SW 1271 (cell line): ENCODE results near the gene TACC2.

Source experiments
- DNase-seq, 2 experiments: peaks; one replicate each; lab custom pipeline; 2025; lab: John Stamatoyannopoulos, UW

TACC2 gene

DNA sequence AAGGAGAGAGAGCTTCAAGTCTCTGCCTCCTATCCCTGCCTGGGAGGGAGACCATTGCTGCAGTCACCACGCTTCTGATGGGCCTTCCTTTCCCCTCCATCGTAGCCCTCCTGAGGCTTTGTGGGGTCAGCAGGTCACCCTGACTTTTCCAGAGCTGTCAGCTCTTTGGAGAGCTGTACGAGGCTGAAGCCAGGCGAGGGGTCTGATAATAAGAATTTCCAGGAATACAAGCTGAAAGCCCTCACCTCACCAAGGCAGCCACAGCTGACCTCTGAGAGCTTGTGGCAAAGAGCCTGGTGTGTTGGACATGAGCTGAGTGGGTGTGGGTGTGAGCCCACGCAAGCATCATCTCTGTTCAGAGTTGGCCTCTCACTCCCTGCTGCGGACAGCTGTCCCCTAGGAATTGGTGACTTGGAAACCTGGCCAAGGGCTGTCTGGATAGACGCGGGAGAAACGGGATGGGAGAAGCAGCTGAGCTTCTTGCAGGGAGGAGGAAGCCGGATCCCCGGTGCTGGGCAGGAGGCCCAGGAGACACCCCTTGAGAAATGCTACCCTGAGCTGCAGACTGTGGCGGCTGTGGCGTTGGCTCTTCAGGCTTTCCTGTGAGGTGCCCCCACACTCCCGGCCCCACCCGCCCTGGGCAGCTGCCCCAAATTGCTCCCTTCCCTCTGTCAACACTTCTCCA lies 160.1 kb downstream of the TACC2 start:
- no peak for DNase-seq

DNA sequence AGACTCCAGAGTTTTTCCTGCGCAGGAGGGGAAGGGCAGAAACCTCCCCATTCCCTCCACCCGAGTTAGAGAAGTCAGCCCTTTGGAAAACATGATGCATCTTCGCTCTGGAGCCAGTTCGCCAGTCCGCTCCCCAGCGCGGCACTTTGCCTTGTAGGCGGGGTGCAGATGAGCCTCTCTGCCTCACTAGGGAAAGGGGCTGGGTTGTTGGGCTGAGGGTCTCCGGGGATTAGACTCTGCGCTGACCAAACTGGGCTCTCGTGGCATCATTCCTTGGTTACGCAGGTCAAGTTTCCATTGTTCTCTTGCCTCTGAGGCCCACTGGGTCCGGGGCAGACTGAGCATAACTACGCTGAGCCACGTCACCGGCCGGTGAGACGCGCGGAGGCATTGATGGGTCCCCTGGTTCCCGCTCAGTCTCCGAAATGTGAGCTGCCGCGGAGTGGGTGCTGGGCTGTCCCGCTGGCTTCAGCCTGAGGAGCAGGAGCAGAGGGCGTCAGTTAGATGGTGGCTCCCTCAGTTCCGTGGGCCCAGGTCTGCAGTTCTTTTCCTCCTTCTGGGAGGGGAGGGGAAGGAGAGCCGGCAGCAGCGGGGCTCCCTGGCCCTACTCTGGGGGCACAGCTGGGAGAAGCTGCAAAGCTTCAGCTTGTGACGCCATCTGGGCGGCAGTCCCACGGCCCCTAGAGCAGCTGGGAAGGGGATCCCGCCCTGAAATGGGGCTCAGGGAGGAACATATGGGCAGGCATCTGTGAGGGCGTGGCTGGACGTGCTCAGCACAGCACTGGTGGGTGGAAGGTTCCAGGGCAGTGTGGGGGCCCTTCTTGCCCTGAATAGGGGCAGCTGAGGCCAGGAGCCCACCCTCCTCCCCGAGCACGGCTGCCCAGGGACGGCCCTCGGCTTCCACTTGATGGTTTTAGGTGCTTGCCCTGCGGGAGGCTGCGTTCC lies 160.9 kb downstream of the TACC2 start:
- DNase-seq = no peak

DNA sequence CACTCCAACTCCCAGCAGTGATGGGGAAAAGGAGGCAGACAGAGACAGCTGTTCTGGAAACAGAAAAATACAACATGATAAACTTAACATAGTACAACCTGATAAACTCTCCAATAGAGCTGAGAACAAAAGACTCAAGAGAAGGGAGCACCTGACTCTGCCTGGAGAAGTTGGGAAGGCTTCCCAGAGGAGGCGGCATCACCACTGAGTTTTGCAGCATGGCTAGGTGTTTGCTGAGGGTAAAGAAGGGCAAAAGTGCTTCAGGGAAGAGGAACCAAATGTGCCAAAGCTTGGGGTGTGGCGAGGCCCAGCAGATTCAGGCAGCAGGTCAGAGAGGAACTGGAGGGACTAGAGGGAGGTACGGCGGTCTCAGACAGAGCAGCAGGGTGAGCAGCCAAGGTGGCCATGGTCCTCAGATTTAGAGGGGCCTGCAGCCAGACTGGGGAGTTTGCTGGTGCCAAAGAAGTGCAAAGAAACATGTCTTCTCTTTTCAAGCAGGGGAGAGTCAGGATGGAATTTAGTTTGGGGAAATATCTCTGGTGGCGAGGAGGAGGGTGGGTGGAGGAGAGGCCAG lies 162.2 kb downstream of the TACC2 start:
- DNase-seq = no peak

DNA sequence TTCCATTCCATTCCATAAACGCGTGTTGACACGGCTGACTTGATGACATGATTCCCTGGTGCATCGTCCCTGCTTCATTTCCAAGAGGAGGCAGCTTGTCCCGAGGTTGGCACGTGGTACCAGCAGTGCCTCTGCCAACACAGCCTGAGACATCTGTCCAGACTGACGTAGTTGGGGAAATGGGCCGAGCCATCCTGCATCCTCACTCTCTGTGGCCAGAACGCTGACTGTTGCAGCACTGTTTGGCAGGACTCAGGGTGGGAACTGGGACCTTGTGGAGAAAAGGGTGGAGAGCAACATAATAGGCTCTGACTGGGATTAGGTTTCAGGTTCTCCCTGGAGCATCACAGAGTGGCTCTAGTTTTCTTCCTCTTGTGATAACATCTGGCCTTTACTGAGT lies 163.6 kb downstream of the TACC2 start:
- DNase-seq = no peak

DNA sequence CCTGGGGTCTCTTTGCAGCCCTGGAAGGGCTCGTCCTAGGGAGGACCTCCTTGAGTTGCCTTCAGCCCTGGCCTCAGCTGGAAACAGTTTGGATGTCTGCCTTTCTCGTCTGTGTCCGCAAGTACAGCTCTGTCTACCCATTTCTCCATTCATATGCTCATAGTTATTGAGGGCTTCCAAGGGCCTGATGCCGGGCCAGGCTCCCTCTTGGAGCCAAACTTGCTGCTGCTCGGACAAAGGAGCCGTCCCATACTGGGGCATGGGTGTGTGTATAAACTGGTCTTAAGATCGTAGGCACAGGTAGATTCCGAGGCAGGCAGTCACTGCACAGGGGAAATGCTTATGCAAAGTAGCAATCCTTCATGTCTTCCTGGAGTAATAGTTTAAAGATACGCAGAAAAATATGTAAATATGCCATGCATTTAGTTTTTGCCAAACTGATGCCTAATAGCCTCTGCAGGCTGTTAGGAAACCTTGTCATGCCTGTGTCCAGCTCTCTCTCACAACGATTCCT lies 165.1 kb downstream of the TACC2 start:
- DNase-seq = no peak

DNA sequence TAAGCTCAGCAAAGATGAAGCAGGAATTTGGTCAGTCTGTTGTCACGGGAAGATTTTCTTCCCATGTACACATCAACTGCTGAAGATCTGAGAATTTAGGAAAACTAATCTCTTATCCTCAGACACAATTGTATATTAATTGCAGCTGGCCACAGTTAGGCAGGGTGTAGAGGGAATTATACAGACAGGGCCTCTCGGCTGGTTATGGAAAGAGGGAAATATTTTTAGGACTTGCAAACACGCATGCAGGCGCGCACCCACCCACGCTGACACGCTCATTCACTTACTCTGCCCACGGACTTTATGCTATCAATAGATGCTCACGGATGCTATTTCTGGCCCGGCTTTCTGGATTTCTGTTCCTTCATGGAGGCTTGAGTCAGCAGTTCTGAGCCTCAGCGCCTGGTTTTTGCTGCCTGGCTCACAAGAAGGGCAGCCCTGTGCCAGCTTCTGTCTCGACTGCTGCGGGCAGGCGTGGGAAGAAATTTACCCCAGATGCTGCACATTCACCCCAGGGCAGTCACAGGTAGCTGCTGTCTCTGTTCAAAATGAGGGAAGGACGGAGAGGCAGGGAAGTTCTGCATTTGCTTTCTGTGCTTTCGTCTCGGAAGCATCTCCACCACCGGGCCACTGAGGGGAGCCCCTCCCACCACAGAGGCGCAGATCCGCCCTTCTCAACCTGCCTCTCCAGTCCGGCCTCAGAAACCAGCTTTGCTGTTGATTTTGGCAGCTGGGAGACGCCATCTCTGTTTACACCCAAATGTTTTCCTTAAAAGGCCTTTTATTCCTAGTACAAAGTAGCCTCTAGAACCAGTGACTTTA lies 165.8 kb downstream of the TACC2 start:
- DNase-seq = no peak

DNA sequence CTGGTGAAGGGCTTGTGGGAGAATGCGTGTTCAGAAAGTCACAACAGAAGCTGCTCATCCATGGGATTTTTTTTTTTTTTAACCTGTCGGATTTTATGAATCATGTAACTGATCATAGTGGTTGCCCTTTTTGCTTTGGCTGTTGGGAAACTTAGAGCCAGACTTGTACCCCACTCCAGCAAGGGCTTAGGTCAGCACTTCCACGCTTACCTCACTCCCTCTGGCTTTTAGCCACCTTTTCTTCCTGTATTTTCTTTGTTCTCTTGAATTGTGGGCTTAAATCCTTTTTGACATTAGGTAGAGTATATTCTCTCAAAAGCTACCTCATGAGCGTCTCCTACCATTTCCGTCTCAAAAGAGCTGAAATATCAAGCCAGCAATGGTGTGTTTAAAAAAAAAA lies 168.5 kb downstream of the TACC2 start:
- DNase-seq = no peak

DNA sequence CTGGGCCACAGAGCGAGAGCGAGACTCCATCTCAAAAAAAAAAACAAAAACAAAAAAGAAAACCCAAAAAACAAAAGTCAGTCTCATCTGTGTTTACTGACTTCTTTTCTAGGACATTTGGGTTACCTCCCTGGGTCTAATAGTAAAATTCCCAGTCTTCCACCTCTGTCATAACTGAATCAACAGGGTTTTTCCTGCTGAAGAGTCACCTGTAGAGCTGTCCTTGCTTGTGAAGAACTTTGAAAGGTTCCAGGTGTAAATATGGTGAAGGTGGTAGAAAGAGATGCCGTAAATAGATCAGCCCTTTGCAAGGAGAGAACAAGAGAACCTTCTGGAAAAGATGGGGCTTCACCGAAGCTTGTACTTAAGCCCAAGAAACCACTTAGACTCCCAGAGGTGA lies 169.4 kb downstream of the TACC2 start:
- no peak for DNase-seq

DNA sequence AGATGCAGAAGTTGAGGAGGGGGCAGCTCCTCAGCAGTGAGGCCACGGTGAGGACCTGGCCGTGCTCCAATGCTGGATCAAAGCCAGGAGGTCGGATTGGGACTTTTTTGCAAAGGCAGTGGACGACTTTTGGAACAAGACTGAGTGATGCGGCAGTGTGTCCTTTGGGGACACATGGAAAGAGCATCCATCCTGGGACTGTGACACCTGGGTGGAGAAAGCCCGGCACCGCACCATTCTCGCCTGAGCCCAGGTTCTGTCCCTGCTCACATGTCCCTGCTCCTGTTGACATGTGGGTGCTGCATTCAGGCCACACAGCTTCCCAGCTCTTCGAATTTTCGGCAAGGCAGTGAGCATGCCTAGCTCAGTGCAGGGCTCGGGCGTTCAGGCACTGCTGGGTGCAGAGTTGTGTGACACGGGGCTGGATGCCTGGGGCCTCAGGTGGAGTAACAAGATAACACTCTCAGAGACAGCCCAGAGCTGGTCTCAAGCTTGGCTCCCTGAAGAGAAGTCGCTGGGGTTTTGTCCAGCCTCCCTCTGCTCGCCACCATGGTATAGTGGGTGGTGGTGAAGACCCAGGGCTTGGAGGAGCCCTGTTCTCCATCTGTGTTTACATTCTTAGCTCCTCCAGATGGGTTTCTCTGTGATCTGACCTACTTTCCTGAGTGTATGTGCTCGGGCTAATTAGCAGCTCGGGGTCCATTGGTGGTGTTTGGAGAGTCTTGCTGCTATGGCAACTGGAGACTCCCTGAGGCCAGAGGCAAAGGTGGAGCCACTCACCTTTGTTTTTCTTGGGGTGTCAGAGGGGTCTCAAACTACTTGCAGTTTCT lies 170.4 kb downstream of the TACC2 start:
- DNase-seq = no peak

DNA sequence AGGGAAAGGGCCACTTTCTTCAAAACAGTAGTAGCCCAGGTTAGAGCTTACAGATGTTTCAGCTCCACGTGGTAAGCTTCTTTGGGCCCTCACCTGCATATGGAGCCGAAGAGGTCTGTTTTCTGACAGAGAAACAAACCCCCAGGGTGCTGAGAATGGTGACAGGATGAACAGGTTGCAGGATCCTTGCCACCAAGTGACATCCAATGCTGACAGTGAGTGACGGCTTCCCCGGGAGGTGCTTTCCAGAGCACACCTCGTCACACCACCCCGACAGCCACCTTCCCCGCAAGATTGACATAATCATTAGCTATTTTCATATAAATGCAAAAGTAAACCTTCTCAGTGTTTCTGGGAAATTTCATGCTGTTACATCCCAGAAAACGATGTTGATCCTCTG lies 172.8 kb downstream of the TACC2 start:
- DNase-seq = no peak

DNA sequence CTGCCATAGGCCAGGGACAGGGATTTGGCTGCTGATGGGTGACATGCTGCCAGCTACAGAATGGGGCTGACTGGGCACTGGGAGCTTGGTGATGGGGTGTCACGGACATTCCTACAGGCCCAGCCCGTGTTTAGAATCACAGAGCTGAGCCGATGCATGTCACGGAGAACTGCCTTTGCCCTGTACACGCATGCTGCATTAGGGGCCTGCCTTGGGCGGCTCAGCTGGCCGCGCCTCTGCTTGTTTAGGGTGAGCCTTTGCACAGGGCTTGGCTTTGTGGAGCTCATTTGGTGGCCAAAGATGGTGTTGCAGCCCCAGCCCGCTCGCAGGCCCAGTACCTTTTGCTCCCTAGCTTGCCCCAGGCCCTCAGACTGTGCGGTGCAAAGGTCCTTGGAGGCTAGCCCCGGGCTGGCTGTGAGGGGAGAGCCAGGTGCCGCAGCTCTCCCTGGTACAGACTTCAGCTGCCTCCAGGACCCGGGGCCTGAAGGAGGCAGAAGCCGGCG lies 173.8 kb downstream of the TACC2 start:
- DNase-seq = no peak

DNA sequence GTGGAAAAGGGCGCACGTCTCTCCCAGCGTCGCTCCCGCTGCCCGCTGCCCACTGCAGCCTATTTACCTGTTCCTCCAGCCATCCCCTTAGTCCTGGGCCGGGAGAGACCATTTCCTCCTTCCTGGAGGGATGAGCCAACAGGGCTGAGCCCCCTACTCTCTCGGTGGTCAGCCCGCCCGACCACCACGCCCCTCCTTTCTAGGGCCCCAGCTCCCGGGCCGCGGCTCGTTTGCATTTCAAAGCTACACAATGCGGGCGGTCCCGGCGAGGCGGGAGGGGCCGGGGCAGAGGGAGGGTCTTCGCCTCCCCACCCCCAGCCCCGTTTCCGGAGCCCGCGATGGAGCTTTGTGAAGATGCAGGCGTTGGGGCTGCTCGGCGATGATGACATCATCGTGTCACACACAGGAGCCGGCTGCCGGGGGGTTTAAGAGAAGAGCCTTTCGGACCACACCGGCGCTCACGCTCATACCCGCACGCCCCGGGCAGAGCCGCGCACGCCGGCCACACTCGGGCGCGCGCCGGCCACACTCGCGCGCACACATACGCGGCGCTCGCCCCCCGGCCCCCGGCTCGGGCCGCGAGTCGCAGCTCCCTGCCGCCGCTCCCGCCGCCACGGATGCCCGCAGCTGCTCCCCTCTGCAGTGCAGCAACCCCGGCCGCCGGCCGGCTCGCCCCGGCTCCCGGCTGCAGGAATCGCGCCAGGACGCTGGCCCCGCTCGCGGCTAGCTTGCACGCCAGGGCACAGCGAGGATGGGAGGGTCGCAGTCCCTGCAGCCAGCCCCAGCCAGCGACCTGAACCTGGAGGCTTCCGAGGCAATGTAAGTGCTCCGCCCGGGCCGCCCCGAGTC lies 174.4 kb downstream of the TACC2 start:
- DNase-seq = no peak

DNA sequence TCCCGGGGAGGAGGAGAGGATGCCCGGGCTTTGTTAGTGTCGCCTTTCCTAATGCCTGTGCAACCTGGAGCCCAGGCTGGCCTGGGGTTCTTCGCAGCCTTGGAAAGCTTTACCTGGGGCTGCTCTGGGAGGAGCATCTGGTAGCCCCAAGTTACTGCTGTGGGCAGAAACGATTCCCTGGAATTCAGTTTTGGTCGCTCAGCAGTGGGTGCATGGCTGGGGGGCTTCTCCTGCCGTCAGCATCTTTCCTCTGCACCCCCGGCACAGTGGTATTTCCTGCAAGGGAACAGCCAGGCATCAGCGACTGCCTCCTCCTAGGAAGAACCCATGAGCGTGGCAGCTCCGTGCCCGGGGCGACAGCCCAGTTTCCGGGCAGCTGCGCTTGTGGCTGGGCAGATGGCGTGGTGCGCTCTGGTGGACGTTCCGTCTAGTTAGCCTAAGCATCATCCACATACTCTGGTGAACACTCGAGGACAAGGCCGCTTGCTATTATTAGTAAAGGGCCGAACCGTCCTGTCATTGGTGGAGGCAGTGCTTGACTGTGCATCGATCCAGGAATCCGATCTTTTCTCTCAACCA lies 175.1 kb downstream of the TACC2 start:
- DNase-seq = no peak

DNA sequence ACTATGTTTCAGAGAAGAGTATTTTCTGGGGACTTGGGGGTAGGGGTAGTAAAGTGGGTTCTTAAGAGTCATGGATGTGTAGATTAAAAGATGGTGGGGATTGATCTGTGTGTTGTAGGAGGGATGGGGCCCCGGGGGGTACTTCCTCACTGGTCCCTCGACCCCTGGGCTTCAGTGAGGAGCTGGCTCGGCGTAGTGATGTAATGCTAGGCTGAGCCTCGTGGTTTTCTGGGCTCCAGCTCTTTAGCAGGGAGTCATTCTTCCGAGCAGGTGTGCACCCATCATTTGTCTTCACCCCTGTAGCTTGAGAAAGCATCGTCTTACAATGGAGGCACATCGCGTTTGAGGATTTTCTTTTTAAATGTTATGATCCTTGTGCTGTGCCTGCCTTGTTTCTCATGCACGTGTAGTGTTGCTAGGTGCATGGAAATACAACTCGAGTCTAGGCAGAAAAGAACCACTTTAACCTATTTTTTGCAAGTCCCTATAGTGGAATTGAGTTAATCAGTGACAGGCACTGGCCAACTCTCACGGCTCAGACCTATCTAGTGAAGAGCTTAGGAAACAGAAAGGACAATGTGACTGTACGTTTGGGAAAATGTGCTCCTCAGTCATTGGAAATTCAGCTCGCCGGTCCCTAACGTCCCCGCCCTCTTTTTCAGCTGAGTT lies 176.0 kb downstream of the TACC2 start:
- no peak for DNase-seq

DNA sequence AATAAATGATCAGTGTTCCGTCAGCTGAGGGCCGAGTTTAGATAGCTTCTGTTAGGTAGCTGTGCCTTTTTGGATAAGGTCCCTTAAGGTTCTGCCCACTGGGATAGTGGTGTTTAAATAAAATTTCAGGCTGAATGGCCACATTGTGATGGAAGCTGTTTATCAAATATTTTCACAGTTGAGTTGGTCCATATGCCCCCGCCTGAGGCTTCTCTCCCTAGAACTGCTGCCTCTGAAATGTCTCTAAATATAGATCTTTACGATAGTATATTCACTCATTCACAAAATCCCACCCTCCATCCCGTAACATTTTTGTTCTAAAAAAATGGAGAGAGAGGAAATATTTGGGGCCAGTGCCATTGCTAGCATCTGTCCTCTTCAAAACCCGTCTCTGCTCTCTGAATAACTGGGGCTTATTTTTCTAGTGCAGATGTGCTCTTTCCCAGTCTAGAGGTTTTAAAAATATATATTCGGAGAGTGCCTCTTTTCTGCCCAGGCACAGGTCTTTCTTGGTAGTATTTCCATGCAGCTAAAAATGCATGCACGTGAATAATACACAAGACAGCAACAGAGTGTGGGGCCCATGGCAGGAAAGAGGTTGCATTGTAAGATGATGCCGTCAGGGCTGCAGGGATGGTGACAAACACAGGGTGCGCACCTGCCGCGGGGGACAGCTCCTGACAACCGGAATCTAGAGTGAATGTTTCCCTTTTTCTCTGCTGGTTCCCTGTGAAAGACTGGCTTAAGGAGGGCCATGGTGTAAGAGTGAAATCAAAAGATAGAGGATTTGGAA lies 176.7 kb downstream of the TACC2 start:
- DNase-seq = no peak

DNA sequence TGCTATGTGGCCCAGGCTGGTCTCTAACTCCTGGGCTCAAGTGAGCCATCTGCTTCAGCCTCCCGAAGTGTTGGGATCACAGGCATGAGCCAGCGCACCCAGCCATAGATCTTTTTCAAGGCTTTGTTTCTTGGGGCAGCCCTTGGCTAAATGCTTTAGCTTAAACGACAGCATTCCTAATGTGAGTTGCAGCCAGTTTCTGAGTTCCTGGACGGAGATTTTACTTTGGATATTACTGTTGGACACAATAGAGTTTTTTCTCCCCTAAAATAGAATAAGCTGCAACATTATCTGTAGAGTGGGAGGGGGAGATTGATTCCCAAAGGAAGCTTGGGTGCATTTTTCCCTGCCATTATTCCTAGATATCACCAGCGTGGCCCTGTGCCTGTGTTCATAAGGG lies 179.1 kb downstream of the TACC2 start:
- DNase-seq = no peak

DNA sequence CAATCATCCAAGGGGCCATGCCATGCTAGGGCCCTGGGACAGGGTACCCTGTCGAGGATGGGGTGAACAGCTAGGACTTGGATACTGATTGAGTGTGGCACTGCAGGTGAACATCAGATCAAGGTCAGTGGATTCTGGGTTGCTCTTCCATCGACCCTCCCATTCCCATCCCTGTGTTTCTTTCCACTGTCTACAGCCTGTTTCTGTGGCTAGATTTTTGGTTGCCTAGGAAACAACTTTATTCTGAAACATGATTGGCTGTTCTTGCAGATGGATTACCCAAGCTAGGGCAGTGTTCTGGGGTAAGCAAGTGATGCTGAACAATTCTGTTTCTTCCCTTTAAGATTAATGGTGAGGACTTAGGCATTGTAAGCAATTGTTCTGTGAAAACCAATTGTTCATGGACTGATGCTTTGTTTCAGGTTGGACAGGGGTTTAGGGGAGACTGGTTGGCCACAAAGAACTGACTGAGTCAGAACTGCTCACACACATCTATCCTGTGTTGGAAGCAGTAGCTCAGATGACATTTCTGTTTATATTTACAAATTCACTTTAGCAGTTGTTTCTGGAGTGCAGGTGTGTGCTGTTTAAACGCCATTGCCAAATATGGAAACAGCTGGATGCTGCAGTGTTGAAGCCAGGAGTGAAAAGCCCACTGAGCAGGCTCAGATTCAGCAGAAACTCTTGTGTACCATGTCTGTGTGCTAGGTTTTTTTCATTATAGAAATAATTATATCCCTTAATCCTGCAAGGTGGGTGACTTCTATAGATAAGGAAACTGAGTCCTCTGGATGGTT lies 179.8 kb downstream of the TACC2 start:
- DNase-seq = no peak
